Liver (tissue), 9 donors: ENCODE results near the gene TRABD. TPM values are rescaled to one million over a fixed set of nuclear protein-coding genes. Genes with fewer than 3 reads are reported as not detected.

Experiments used
- DNase-seq: peaks from one replicate; pipeline ENCODE4 v3.0.0-alpha.2; 2017; ENCODE audit warnings: low spot score
- H3K27ac ChIP-seq, 2 donors: one replicate each; pipeline ENCODE4 v1.7.0; 2013; ENCODE audit warnings: inconsistent platforms in 2 of 2, low read length in 2 of 2, control low read depth in 1 of 2, low read depth in 1 of 2, mild to moderate bottlenecking in 1 of 2
- H3K27me3 ChIP-seq, 4 donors: one replicate each; pipeline versions ENCODE4 v1.6.1 to v1.7.0; 2013; ENCODE audit warnings: low read length in 3 of 4, inconsistent platforms in 1 of 4, mild to moderate bottlenecking in 1 of 4, moderate library complexity in 1 of 4; ENCODE audit not compliant: control insufficient read depth in 4 of 4, insufficient read depth in 4 of 4
- H3K36me3 ChIP-seq, 4 donors: one replicate each; pipeline versions ENCODE4 v1.6.1 to v1.7.0; 2013; ENCODE audit warnings: low read length in 3 of 4, mild to moderate bottlenecking in 3 of 4, low read depth in 1 of 4, moderate library complexity in 1 of 4; ENCODE audit not compliant: control insufficient read depth in 4 of 4, insufficient read depth in 3 of 4
- H3K4me1 ChIP-seq, 4 donors: one replicate each; pipeline versions ENCODE4 v1.6.1 to v1.7.0; 2013; ENCODE audit warnings: low read length in 3 of 4, mild to moderate bottlenecking in 3 of 4, moderate library complexity in 1 of 4; ENCODE audit not compliant: control insufficient read depth in 4 of 4, insufficient read depth in 4 of 4
- H3K4me3 ChIP-seq, 3 donors: one replicate each; pipeline versions ENCODE4 v1.6.1 to v1.7.0; 2013; ENCODE audit warnings: low read length in 3 of 3, control low read depth in 1 of 3, low read depth in 1 of 3, mild to moderate bottlenecking in 1 of 3
- H3K9ac ChIP-seq, 2 donors: one replicate each; pipeline ENCODE4 v1.7.0; 2013; ENCODE audit warnings: low read length in 2 of 2, mild to moderate bottlenecking in 2 of 2, moderate library complexity in 2 of 2, control low read depth in 1 of 2, low read depth in 1 of 2
- H3K9me3 ChIP-seq, 4 donors: one replicate each; pipeline versions ENCODE4 v1.6.1 to v1.7.0; 2013; ENCODE audit warnings: low read length in 3 of 4; ENCODE audit not compliant: control insufficient read depth in 4 of 4
- CTCF ChIP-seq: fragments of 150-350 bp; IDR thresholded peaks from 2 replicates; pipeline ENCODE4 v1.5.1; 2017; ENCODE audit warnings: improper control_type of control experiment, low read depth, low read length; ENCODE audit not compliant: missing input control
- FOXA2 ChIP-seq: IDR thresholded peaks from 2 replicates; pipeline ENCODE4 v1.6.1; 2016; ENCODE audit warnings: antibody characterized with exemption
- GABPA ChIP-seq, 2 donors: IDR thresholded peaks in 1 of 2; conservative IDR thresholded peaks in 1 of 2; 2 replicates each; pipeline ENCODE4 v1.6.1; 2016; ENCODE audit warnings: antibody characterized with exemption in 2 of 2, mild to moderate bottlenecking in 1 of 2, moderate library complexity in 1 of 2
- HNF4A ChIP-seq, 2 donors: conservative IDR thresholded peaks; 2 replicates each; pipeline ENCODE4 v1.6.1; 2016; ENCODE audit warnings: antibody characterized with exemption in 2 of 2, mild to moderate bottlenecking in 2 of 2
- JUND ChIP-seq, 2 donors: IDR thresholded peaks; 2 replicates each; pipeline ENCODE4 v1.6.1; 2016; ENCODE audit warnings: antibody characterized with exemption in 2 of 2
- MAX ChIP-seq: IDR thresholded peaks from 2 replicates; pipeline ENCODE4 v1.6.1; 2016; ENCODE audit warnings: antibody characterized with exemption
- NR2F2 ChIP-seq: IDR thresholded peaks from 2 replicates; pipeline ENCODE4 v1.6.1; 2016; ENCODE audit warnings: antibody characterized with exemption
- RAD21 ChIP-seq, 2 donors: IDR thresholded peaks; 2 replicates each; pipeline ENCODE4 v1.6.1; 2016; ENCODE audit warnings: antibody characterized with exemption in 2 of 2, mild to moderate bottlenecking in 2 of 2
- REST ChIP-seq: IDR thresholded peaks from 2 replicates; pipeline ENCODE4 v1.6.1; 2016; ENCODE audit warnings: antibody characterized with exemption, mild to moderate bottlenecking
- YY1 ChIP-seq: IDR thresholded peaks from 2 replicates; pipeline ENCODE4 v1.6.1; 2016; ENCODE audit warnings: antibody characterized with exemption, mild to moderate bottlenecking
- WGBS: extraction: QIAGEN DNeasy Blood & Tissue Kit; methylation state at CpG from one replicate; pipeline ENCODE4 v1.1.7; 2013; 5-methylcytosine and 5-hydroxymethylcytosine counted together
- polyA plus RNA-seq, 2 donors: library from polyadenylated mRNA; stranded (reverse) in 1 of 2; unstranded in 1 of 2; fragments of 200-250 nt in 1 of 2; fragments of >200 nt in 1 of 2; fragmentation: Nextera tagmentation in 1 of 2; extraction: Ambion mirVana in 1 of 2; gene quantifications; one replicate each; pipeline versions ENCODE4 v1.2.1 to v1.2.3, GENCODE V29; 2013 to 2015
- total RNA-seq, 2 donors: library from RNA; depleted of rRNA; stranded (reverse); fragments of >200 nt; gene quantifications; one replicate each; pipeline ENCODE4 v1.2.3, GENCODE V29; 2014
- donor health status: healthy.
- donor health status: healthy.
- donor health status: healthy.
- donor health status: healthy.
- donor health status: healthy.

The TRABD gene
- total and polyA plus RNA-seq, 4 donors: 10.5 to 29.7 (median 16.4) TPM

- no peak for TF ChIP-seq CTCF
- TF ChIP-seq NR2F2: peak; percentile 73
- TF ChIP-seq GABPA (IDR thresholded peaks at IDR 0.05 in 1 of 2, conservative IDR thresholded peaks at IDR 0.05 in 1 of 2): peak in 1 of 2 donors; percentile 52
These were observed 20.3 kb downstream of the TRABD start (continued) for GRCh38 chr22:50205781-50206569.

- peaks cover 8 to 85% (median 54%) of the 10 kb centered on the region in 4 donors for H3K4me1 ChIP-seq
- DNase-seq: no peak
- 24% methylated on average over 10 of the region's 10 CpGs for WGBS
- peak overlapping the region in 1 of 2 donors; percentile 42 for H3K9ac ChIP-seq
- peak overlapping the region; percentile 87 to 93 for H3K27ac ChIP-seq
- H3K9me3 ChIP-seq: no peaks in the 10 kb centered on the region
- H3K27me3 ChIP-seq: no peaks in the 10 kb centered on the region
- H3K36me3 ChIP-seq: peaks cover 2 to 30% (median 16%) of the 10 kb centered on the region in 4 donors
- peak overlapping the region in 1 of 3 donors; percentile 10 for H3K4me3 ChIP-seq
- no peak for TF ChIP-seq MAX
- TF ChIP-seq HNF4A (conservative IDR thresholded peaks at IDR 0.05): no peak
- peak; percentile 52 to 69 for TF ChIP-seq RAD21 (IDR thresholded peaks at IDR 0.05)
- TF ChIP-seq REST: peak; percentile 1
- peak; percentile 4 for TF ChIP-seq YY1
- no peak for TF ChIP-seq JUND (IDR thresholded peaks at IDR 0.05)
- peak; percentile 58 for TF ChIP-seq CTCF
- TF ChIP-seq FOXA2: no peak
These were observed 20.9 kb downstream of the TRABD start for GRCh38 chr22:50206599-50206998.
